ENCODE measurements around the gene GSX1.

The GSX1 gene

DNA sequence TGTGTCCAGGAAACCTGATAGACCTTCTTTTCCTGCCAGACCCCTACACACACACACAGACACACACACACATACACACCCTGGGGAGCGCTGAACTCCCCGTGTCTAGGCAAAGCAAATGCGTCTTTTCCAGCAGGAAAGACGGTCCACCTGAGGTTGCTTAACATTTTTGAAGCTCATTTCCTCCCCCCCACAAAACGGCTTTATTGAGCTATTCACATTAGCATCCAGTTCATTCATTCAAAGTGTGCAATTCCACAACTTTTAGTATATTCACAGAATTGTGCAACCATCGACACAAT is 3.4 kb downstream of the GSX1 start:
- TF ChIP-seq CTCF (IDR thresholded peaks at IDR 0.05; ENCODE audit: unreplicated experiment in 3 of 3): no peak
- Mint-ChIP-seq H3K36me3 (ENCODE audit: low read depth) (no peaks in the 10 kb centered on the region), H3K27ac (no peak overlapping the region), H3K4me3 (no peak overlapping the region), H3K4me1 (peaks cover 21% of the 10 kb centered on the region), H3K27me3 (ENCODE audit: low read depth) (peaks cover 100% of the 10 kb centered on the region), H3K9me3 (peaks cover 5% of the 10 kb centered on the region)

DNA sequence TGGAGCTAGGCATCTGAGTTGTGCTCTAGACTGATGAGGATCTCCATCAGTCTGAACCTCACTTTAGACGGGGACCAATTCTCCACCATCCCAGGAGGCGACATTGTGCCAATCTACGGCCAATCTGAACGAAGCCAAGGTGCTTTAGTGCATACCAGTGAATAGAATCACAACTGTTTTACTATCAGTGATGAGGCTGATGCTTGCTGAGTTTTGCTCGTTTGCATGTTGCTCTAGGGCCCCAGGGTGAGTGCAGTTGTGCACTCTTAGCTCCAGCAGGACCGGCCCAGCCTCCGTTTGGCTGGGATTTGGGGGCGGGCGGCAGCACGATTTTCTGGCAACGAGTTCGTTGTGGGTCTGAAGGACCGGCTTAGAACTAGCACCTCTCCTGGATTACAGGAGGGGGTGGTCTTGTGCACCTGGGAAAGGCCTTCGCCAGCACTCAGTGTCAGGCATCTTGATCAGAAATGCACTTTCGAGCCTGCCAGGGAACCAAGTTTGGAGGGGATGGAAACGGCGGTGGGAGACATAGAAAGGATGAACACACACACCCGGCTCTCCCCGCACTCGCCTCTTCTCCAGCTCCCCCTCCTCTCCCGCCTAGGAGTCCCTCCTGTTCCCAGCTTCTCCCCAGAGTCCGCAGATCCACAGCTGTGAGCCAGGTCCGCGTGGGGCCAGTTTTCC is 4.4 kb downstream of the GSX1 start:
- peaks cover 100% of the 10 kb centered on the region for H3K27me3 Mint-ChIP-seq (ENCODE audit: low read depth)
- TF ChIP-seq CTCF (IDR thresholded peaks at IDR 0.05; ENCODE audit: unreplicated experiment in 3 of 3): no peak
- H3K4me3 Mint-ChIP-seq: peak overlapping the region; percentile 47 to 74 (median 61)
- no peak overlapping the region for H3K27ac Mint-ChIP-seq
- peaks cover 11% of the 10 kb centered on the region for H3K4me1 Mint-ChIP-seq
- H3K9me3 Mint-ChIP-seq: peaks cover 5% of the 10 kb centered on the region
- no peaks in the 10 kb centered on the region for H3K36me3 Mint-ChIP-seq (ENCODE audit: low read depth)

DNA sequence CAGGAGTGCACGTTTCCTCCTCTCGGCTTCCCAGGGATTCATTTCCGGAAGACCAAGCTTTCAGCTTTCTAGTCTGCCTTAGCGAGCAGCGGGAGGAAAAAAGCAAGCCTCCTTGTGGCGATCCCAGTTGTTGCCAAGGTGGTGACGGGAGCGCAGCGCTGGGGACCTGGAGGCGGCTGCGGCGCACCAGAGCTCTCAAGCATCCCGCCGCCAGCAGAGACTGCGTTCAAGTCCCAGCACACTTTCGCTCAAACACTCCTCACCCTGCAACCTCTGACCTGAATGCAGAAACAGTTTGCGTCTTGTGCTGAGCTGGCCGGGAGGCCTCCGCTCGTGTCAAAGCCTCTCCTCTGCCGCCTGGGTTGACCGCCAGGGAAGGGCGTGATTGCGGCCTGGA is 4.9 kb downstream of the GSX1 start:
- Mint-ChIP-seq H3K27me3 (ENCODE audit: low read depth) (peaks cover 100% of the 10 kb centered on the region), H3K9me3 (peaks cover under 1% of the 10 kb centered on the region), H3K27ac (no peak overlapping the region), H3K4me1 (peaks cover 6% of the 10 kb centered on the region), H3K36me3 (ENCODE audit: low read depth) (no peaks in the 10 kb centered on the region), H3K4me3 (peak overlapping the region; percentile 47 to 74 (median 61))
- peak; percentile 19 to 48 (median 31) for TF ChIP-seq CTCF (IDR thresholded peaks at IDR 0.05; ENCODE audit: unreplicated experiment in 3 of 3)

- Mint-ChIP-seq H3K4me3 (no peak overlapping the region), H3K9me3 (no peaks in the 10 kb centered on the region), H3K4me1 (no peaks in the 10 kb centered on the region), H3K36me3 (ENCODE audit: low read depth) (no peaks in the 10 kb centered on the region), H3K27me3 (ENCODE audit: low read depth) (peaks cover 91% of the 10 kb centered on the region), H3K27ac (no peak overlapping the region)
- no peak for TF ChIP-seq CTCF (IDR thresholded peaks at IDR 0.05; ENCODE audit: unreplicated experiment in 3 of 3)
Observed at GRCh38 chr13:27806744-27807387, 14.6 kb downstream of the GSX1 start.

DNA sequence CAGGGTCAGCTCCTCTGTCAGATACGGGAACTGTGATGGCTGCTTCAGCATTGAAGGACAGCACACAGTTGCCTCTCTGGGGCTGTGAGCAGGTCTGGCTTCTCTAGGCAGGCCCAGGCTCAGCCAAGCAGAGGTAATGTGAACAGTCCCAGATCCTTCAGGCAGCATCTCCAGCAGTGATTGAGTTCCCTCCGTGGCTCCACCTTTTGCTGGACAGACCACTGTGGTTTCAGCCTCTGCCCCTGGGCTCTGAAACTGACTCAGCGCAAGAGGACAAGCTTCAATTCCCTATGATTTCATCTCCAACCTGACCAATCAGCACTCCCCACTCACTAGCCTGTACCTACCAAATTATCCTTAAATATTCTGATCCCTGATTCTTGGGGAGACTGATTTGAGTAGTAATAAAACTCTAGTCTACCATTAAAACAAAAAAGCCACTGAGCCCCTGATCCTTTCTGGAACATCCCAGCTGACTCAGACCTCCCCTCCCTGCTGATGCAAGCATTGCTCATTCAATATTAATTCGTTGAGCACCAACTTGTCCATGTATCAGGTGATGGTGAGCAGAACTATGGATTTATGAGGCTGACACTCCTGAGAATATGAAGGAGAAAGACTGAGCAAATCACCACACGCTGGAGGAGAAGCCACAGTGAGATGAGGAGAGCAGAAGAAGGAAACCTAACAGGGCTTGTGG is 16.7 kb downstream of the GSX1 start:
- H3K4me3 Mint-ChIP-seq: no peak overlapping the region
- TF ChIP-seq CTCF (IDR thresholded peaks at IDR 0.05; ENCODE audit: unreplicated experiment in 3 of 3): no peak
- H3K9me3 Mint-ChIP-seq: peaks cover 2% of the 10 kb centered on the region
- no peaks in the 10 kb centered on the region for H3K4me1 Mint-ChIP-seq
- H3K36me3 Mint-ChIP-seq (ENCODE audit: low read depth): no peaks in the 10 kb centered on the region
- no peak overlapping the region for H3K27ac Mint-ChIP-seq
- peaks cover 89% of the 10 kb centered on the region for H3K27me3 Mint-ChIP-seq (ENCODE audit: low read depth)
